NCI-H1694 (cell line): ENCODE data around the gene NDRG3.
A peak's percentile ranks its signal among the peaks of the same experiment; 100 is the strongest.
"Not testable (repeated sequence)": the region's sequence is repeated elsewhere in the genome, so short reads cannot be mapped to it uniquely, and the experiment has no call there.

Experiments
- DNase-seq: peaks from one replicate; lab custom pipeline; 2025; lab: John Stamatoyannopoulos, UW

The NDRG3 gene

DNA sequence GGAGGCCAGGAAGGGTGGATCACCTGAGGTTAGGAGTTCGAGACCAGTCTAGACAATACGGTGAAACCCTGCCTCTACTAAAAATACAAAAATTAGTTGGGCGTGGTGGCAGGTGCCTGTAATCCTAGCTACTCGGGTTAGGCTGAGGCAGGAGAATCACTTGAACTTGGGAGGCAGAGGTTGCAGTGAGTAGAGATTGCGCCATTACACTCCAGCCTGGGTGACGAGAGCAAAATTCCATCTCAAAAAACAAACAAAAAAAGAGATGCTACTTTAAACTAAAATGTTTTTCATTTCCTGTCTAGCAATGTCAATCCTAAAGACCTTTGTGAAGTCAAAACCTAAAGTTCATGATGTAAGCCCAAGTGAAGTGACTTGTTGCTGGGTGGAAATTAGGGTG is 14.8 kb upstream of the NDRG3 start:
- no peak for DNase-seq

DNA sequence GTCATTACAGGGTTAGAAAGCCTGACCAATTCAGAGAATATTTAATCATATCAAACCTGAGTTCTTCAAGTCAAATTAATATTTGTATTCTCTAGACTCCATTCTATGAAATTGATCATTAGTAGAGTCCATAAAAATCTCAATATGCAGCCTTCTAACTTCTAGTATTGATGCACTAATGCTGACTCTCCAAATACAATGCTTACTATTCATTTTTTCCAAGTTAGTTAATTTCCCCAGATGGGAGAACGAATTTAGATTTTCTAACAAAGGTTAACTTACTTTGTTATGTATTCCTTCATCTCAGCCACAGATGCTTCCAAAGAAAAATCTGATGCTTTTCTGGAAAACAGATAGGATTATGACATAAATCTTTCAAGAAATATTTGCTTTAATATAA is 12.4 kb upstream of the NDRG3 start:
- no peak for DNase-seq

DNA sequence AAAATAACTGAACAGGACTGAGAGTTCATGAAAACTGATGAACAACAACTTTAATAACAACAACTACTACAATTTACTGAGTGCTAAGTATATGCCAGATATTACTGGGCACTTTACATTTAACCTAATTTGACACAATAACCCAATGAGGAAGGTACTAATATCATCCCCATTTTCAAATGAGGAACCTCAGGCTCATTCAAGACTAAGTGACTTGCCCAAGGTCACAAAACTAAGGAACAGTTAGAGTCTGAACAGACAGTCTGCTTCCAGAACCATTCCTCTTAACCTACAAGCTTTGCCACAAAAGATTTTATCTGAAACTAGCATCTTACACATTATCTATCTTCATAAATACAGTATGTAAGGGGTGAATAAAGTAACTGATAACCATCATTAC is 10.6 kb upstream of the NDRG3 start:
- DNase-seq: no peak

DNA sequence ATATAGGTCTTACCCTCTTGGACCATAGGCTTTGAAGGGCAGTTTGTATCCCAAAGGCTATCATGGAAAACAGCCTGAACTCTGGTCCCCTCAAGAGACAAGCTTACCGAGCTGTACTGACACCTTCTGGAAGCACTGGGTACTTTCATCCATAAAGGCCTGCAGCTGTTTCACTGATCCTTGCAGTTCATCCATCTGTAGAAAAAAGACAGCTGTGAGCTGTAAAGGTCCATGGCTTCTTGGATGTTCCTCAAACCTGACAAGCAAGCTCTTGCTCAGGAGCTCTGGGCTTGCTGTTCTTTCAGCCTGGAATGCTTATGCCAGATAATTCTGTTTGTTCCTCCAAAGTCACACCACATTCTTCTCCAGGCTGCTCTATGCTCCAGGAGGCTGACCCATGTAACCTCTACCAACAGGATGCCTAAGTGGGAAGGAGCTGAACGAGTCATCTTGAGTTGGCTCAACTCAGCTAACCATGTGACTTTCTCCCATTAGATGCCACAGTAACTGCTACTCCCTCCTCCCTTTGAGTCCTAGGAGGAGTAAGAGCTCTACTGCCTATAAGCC is 8.8 kb upstream of the NDRG3 start:
- peak; percentile 46 for DNase-seq

DNA sequence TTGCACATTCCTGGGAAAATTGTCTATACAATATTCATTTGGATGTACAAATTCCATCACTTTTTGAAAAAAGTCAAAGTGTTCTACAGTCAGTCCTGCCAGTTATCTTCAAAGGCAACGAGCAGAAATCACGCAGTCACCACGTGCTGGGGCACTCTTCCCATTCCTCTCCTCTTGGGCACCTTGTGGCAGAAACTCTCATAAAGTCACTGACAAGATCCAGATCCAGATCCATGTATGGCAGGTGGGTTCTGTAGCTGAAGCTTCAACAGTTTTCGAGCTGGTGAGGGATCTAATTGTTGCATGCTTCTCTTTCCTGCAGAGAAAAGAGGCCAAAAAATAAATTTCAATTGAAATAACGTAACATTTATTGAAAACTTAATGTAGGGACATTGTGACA is 6.7 kb upstream of the NDRG3 start:
- DNase-seq: no peak

DNA sequence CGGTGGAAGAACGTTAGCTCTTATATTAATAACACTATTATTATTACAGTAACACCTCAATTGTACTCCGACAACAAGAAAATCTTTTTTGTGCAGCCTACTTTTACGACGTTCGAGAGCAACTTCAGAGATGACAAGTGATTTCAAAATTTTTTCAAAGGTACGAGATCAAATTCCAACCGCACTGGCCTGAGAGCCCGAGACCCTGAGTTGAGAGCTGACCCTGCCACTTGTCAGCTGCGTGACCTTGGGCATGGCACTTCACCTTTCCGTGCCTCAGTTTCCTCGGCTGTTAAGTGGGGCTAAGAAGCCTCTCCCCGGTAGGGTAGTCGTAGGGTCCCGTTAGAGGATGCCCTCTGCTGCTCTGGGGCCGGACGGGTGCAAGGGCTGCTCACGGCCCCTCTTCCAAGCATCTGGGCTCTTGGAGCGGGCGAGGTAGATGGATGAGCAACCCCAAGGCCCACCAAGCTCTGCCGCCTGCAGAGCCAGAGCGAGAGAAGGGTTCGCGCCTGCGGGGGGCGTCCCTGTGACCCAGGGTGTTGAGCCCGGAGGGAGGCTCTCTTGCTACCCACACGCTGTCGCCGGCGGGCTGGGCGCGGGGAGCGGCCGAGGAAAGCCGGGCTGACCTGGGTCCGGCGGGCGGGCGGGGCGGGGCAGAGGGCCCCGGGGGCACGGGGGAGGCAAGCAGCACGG is 510 bp downstream of the NDRG3 start:
- no peak for DNase-seq

DNA sequence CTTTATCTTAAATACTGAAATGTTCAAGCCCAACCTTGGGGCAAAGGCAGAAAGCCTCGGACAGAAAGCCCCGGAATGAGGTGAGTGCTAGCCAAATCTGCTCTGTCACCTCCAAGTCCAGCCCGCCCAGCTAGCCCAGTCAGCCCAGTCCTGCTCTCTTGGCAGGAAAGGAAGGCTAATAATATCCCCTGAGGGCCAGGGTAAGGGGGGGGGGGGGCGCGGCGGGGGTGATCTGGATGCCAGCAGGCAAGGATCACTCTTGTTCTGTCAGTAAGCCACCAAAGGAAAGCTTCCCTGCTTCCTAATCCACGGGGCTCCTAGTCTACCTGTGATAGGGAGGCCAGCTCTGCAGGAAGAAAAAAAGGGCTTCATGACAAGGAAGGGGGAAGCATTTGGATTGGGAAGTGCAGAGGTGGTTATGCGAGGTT is 1.1 kb downstream of the NDRG3 start:
- DNase-seq: no peak

DNA sequence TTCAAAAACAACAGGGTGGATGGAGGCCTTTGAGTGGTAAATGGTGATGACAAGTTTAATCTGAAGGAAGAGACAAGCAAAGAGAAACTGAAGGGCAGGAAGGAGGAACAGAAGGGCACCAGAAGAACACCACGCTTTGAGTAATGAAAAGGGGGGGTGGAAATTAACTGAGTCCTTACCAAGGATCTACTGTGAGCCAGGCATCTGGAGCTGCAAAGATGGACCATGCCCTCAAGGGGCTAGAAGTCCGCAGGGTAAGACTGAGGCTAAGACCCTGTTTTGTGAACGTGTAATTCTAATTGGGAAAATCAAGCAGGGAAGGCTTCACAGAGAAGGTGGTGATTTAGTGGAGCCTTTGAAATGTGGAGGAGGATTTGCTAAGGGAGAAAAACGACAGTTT is 1.6 kb downstream of the NDRG3 start:
- DNase-seq: no peak

DNA sequence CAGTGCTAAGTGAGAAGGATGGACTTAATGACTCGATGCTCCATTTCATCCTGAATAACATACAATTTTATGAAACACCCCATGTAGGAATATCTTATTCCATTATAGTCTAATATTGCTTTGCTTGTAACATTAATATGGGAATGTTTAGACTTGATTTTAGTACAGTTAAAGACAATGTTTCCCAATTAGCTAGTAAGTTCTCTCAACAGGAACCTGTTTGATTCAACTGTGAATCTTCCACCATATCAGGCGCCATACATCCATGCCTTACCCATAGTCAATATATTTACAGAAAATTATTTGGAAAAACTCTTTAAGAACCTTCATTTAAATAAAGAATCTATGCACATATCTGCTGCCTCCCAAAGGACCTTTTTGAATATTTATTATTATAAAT is 3.3 kb downstream of the NDRG3 start:
- DNase-seq: no peak

DNA sequence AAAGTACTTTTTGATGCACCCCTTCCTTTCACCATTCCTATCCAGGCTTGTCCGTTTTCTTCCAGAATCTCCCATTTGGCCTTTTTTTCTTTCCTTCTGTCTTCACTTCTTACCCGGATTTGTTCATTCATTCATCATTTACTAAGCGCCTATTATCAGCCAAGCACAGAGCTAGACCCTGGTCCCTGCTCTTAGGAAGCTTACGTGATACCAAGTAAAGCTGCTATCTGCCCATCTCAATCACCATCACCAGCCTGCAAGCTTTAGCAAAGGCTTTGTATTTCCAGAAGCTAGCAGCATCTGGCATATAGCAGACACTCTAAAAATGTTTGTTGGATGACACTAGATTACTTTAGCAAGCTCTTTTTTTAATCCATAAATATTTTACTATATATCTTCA is 4.8 kb downstream of the NDRG3 start:
- DNase-seq: no peak

DNA sequence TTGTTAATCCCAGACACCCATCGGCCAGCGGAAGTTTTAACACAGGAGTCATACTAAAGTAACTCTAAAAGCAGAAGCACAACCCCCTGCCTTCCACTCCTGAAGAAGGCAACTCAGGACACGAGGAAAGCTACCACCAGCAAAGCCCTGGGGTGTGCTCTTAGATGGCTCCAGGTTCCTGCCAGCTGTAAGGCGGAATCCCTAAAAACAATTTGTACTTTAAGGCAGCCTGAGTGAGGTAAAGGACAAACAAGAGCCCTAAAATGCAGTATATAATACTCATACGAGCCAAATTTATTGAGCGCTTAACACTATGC is 8.7 kb downstream of the NDRG3 start:
- DNase-seq: no peak

DNA sequence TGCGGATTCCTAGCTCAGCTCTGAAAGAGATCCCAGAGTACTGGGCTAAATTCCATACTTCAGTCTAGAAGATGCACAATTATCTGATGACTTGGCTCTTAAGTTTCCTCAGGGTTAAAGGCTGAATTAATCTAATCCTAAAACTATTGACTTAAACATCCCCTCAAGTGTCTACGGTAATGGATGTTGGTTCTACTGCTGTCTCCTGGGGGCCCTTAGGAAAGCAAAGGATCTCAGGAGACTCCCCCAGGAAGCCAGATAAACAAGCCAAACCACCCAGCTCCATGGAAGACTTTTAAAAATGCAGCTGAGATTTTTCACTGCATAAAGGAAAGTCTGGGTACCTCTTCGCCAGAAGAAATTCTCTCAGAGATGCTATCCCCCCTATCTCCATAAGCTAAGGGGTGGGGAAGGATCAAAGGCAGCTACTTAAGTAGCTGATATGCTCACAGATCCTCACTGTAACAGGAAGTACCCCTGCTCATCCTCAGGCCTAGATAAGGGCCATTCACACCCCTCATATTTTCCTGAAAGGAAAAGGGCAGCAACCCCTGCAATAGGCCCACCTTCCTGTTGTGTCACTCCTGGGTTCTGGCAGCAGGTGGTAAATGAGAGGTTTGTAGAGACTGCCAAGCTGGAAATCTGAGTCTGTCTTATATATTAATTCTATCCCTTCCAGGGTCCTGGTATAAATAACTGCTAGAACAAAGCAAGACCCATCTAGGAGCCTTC is 9.3 kb downstream of the NDRG3 start:
- no peak for DNase-seq

DNA sequence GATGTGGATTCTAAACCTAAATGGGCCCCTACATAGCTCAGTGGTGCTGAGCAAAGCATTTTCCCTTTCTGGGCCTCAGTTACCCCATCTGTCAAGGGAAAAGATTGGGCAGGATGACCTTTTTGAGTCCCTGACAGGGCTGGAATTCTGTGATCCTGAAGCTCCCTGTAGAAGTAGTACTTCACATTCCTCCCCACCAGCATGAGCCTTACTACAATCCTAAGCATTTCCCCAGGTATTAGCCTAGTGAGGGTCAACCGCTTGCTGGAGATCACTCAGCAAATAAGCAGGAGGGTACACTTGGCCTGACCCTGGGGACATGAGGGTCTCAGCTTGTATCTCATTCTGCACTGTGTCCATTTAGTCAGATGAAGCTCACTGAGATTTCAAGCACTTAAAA is 13.4 kb downstream of the NDRG3 start:
- no peak for DNase-seq

DNA sequence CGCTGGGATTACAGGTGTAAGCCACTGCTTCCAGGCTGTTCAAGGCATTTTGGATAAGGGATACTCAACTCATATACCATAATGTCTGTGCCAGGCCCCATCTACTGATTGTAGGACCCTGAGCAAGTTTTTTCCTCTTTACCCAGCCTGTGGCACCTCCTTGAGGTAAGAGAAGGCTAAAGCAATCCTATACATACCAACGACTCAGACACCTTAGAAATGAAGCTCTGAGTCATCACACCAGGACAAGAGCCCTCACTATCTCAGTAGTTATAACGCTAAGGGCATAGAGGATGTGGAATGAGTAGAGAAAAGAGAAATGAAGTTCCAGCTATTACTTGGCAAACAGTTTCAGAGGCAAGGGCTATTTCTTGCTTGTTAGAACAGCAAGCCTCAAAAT is 16.9 kb downstream of the NDRG3 start:
- no peak for DNase-seq

DNA sequence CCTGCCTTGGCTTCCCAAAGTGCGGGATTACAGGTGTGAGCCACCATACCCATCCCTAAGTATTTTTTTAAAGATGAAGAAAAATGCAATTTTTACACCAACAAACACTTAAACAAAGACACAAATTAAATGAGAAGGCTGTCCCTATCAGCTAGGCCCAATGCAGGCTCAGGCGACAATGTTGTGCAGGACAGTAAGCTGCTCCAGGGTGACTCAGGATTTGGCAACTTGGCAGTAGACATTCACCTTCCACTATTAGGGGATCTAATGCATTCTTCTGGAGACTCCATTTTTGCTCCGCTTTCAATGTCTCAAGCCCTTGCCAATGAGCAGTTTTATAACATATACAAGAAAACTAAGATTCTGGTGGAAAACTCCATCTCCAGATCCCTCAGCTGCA is 19.7 kb downstream of the NDRG3 start:
- no peak for DNase-seq

DNA sequence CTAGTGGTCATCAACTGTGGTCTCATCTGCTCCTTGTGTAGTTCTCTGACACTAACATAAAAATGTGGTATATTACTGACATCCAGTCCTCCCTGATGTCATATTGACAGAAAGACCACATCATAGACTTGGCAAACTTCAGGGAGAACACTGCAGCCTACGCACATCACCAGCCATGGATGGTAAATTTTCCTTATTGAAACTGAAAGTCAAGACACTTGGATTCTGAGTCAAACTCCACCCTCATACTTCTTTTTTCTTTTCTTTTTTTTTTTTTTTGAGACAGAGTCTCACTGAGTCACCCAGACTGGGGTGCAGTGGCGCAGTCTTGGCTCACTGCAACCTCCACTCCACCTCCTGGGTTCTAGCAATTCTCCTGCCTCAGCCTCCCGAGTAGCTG is 25.4 kb downstream of the NDRG3 start:
- no peak for DNase-seq

DNA sequence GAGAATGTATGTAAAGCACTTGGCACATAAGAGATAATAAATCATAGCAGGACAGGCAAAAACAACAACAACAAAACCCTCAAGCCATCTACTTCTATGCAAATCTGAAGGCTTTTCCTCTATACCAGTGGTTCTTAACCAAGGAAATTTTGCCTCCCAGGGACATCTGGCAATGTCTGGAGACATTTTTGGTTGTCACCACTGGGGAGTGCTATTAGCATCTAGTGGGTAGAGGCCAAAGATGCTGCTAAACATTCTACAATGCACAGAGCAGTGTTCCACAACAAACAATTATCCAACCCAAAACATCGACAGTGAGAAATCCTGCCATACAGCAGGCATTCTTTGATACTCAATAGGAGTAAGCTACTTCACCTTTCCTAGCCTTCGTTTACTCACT is 28.2 kb downstream of the NDRG3 start:
- no peak for DNase-seq

DNA sequence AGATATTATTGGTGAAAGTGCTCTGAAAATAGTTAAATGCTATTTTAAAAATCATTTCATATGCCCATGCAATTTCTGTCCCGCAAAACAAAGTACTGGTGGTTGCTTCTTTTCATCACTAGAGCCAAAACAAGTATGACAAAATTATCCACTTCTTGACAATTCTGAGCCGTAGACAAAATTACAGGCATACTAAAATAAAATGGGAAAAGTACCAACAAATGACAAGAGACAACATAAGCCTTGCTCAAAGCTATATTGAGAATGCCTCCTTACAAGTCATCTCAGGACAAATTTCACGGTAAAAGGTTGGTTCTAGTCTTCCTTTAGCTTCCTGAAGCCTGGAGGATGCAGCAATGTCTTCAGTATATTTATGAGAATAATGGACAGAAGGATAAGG is 28.9 kb downstream of the NDRG3 start:
- DNase-seq: no peak

DNA sequence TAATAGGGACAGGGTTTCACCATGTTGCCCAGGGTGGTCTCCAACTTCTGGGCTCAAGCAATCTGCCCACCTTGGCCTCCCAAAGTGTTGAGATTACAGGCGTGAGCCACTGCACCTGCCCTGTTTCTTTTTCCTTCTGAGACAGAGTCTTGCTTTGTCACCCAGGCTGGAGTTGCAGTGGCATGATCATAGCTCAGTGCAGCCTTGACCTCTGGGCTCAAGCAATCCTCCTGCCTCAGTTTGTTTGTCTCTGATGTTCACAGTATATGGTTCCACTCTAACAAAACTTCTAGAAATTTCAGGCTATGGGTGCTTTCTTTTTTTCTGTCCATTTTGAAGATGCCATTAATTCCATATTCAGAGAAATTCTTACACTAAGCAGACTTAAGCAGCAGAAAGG is 33.1 kb downstream of the NDRG3 start:
- no peak for DNase-seq

DNA sequence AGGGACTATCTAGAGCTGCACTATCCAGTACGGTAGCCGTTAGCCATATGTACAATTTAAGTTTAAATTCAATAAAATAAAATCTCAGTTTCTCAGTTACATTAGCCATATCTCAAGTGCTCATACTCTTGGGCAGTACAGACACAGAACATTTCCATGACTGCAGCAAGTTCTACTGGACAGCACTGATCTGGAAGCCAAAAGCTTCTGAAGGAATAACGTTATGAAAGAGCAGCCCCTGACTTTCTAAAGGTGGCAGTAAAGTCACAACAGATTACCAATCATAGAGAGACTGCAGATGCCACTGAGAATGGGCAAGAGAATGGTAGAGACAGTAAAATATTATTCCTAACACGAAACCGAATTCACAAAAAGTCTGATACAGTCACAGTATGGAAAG is 36.8 kb downstream of the NDRG3 start:
- no peak for DNase-seq

DNA sequence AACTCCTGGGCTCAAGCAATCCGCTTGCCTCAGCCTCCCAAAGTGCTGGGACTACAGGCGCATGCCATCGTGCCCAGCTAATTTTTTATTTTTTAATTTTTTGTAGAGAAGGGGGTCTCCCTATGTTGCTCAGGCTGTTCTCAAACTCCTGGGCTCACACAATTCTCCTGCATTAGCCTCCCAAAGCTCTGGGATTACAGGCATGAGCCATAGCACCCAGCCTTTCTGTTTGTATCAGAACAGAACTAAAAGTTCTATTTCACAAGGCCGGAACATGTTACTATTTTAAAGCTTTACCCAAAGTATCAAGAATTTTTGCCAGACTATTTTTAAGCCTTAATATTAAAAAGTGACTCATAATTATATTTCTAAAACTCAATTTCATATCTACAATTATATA is 42.4 kb downstream of the NDRG3 start:
- DNase-seq: no peak

DNA sequence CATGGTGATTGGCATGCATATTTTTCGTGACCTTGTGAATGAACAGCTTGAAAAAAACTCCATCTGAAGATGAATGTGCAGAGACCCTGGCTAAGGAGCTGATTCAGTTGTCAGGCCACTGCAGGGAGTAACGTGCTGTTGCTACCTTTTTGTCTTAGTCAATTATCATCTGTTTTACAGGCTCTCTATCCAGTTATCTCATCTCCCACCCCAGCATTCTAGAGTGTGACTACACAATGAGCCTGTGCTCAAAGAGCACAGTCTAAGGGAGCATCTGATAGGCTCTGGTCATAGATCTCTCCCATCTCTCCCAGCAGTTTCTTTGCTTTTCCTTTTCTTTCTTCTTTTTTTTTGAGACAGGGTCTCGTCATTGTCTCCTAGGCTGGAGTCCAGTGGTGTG is 45.5 kb downstream of the NDRG3 start:
- DNase-seq: no peak

DNA sequence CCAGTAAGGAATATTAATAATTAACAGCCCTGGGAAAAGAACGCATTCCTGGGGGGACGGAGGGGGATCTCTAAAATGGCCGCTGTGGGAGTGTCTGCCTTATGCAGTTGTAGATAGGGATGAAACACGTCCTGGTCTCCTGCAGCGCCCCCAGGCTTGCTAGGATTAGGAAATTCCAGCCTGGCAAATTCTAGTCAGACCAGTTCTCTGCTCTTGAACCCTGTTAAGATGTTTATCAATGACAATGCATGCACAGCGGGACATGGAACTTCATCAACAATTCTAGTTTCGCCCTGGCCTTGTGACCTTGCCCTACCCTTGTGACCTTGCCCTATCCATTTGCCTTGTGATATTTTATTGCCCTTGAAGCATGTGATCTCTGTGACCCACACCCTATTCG is 50.4 kb downstream of the NDRG3 start:
- not testable (repeated sequence) for DNase-seq

DNA sequence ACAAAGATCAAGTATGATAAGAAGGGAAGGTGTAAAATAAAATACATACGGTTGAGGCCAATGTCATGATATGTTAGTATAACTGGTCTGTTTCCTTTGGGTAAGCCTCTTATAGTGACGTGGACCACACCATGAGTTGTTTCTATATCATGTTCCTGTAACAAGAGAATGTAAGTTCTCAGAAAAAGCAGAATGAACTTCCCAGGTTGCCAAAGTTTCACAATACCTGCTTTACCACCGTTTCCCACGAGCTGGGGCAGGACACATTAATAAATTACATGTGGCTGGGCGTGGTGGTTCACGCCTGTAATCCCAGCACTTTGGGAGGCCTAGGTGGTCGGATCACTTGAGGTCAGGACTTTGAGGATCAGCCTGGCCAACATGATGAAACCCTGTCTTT is 57.3 kb downstream of the NDRG3 start:
- DNase-seq: no peak
